Urinary bladder (tissue), 4 donors: ENCODE measurements around the gene RBM6. TPM values are rescaled to one million over a fixed set of nuclear protein-coding genes. Genes with fewer than 3 reads are reported as not detected.

ENCODE experiments used
- DNase-seq: peaks from one replicate; pipeline ENCODE4 v3.0.0-alpha.2; 2015; ENCODE audit errors: extremely low spot score
- H3K27ac ChIP-seq: one replicate; pipeline ENCODE4 v1.5.1; 2013; ENCODE audit warnings: low read depth, mild to moderate bottlenecking, moderate library complexity
- H3K36me3 ChIP-seq: one replicate; pipeline ENCODE4 v1.6.1; 2013; ENCODE audit warnings: mild to moderate bottlenecking, moderate library complexity; ENCODE audit not compliant: insufficient read depth
- H3K4me1 ChIP-seq: one replicate; pipeline ENCODE4 v1.6.1; 2013; ENCODE audit warnings: mild to moderate bottlenecking, moderate library complexity; ENCODE audit not compliant: insufficient read depth
- H3K4me3 ChIP-seq: one replicate; pipeline ENCODE4 v1.5.1; 2013; ENCODE audit warnings: low read depth, low read length
- WGBS: extraction: QIAGEN DNeasy Blood & Tissue Kit; methylation state at CpG from one replicate; pipeline ENCODE4 v1.1.7; 2013; 5-methylcytosine and 5-hydroxymethylcytosine counted together
- polyA plus RNA-seq: library from polyadenylated mRNA; stranded (reverse); fragments of 200-250 nt; gene quantifications from one replicate; pipeline ENCODE4 v1.2.3, GENCODE V29; 2013
- total RNA-seq: library from RNA; depleted of rRNA; stranded (reverse); fragments of >200 nt; gene quantifications from one replicate; pipeline ENCODE4 v1.2.3, GENCODE V29; 2014
- donor health status: healthy with polysubstance abuse.
- donor health status: healthy.

Gene RBM6
- total and polyA plus RNA-seq, 2 donors, result 66.0 to 117 TPM

- no peak for DNase-seq
- WGBS, result 22% methylated on average over 15 of the region's 15 CpGs
Observed at GRCh38 chr3:50124052-50124799, 184.3 kb downstream of the RBM6 start.

GRCh38 chr3:50124800-50125178, 184.8 kb downstream of the RBM6 start:
- H3K36me3 ChIP-seq, result peaks cover 2% of the 10 kb centered on the region

More at GRCh38 chr3:50124052-50124799, 184.3 kb downstream of the RBM6 start:
- Histone ChIP-seq H3K4me3 (no peak overlapping the region), H3K4me1 (no peaks in the 10 kb centered on the region), H3K36me3 (peaks cover 2% of the 10 kb centered on the region), H3K27ac (no peak overlapping the region)

GRCh38 chr3:50125541-50126286, 185.8 kb downstream of the RBM6 start:
- no peak for DNase-seq
- 58% methylated on average over 9 of the region's 9 CpGs for WGBS
- H3K4me3 ChIP-seq, result no peak overlapping the region
- no peaks in the 10 kb centered on the region for H3K4me1 ChIP-seq
- no peaks in the 10 kb centered on the region for H3K36me3 ChIP-seq
- no peak overlapping the region for H3K27ac ChIP-seq

More at GRCh38 chr3:50124800-50125178, 184.8 kb downstream of the RBM6 start:
- 26% methylated on average over 12 of the region's 12 CpGs for WGBS
- no peaks in the 10 kb centered on the region for H3K4me1 ChIP-seq
- no peak overlapping the region for H3K27ac ChIP-seq
- no peak for DNase-seq
- no peak overlapping the region for H3K4me3 ChIP-seq

GRCh38 chr3:50126287-50127211, 186.6 kb downstream of the RBM6 start:
- H3K4me1 ChIP-seq, result no peaks in the 10 kb centered on the region
- 54% methylated on average over 16 of the region's 16 CpGs for WGBS
- DNase-seq, result no peak
- no peak overlapping the region for H3K27ac ChIP-seq
- H3K4me3 ChIP-seq, result no peak overlapping the region
- H3K36me3 ChIP-seq, result no peaks in the 10 kb centered on the region

Other genes with a start within 250 kb of the RBM6 start
- gene AMIGO3, start 220.5 kb upstream of the RBM6 start, total RNA-seq, result not detected
- gene AMIGO3, start 220.5 kb upstream of the RBM6 start, polyA plus RNA-seq, result 1.1 TPM
- 11.3 TPM for gene GMPPB, start 216.2 kb upstream of the RBM6 start, total RNA-seq
- gene GMPPB, start 216.2 kb upstream of the RBM6 start, polyA plus RNA-seq, result 17.9 TPM
- 31.6 TPM for gene IP6K1, start 153.6 kb upstream of the RBM6 start, total RNA-seq
- 31.0 TPM for gene IP6K1, start 153.6 kb upstream of the RBM6 start, polyA plus RNA-seq
- not detected for gene CDHR4, start 140.3 kb upstream of the RBM6 start, total RNA-seq
- gene CDHR4, start 140.3 kb upstream of the RBM6 start, polyA plus RNA-seq, result 0.10 TPM
- 10.3 TPM for gene INKA1, start 136.9 kb upstream of the RBM6 start, total RNA-seq
- gene INKA1, start 136.9 kb upstream of the RBM6 start, polyA plus RNA-seq, result 6.5 TPM
- 39.6 TPM for gene UBA7, start 126.2 kb upstream of the RBM6 start, total RNA-seq
- gene UBA7, start 126.2 kb upstream of the RBM6 start, polyA plus RNA-seq, result 37.7 TPM
- 6.8 TPM for gene TRAIP, start 83.6 kb upstream of the RBM6 start, total RNA-seq
- gene TRAIP, start 83.6 kb upstream of the RBM6 start, polyA plus RNA-seq, result 2.6 TPM
- gene CAMKV, start 70.2 kb upstream of the RBM6 start, total RNA-seq, result 0.37 TPM
- gene CAMKV, start 70.2 kb upstream of the RBM6 start, polyA plus RNA-seq, result not detected
- 1.7 TPM for gene MST1R, start 36.3 kb upstream of the RBM6 start, total RNA-seq
- 6.8 TPM for gene MST1R, start 36.3 kb upstream of the RBM6 start, polyA plus RNA-seq
- gene MON1A, start 10.3 kb upstream of the RBM6 start, total RNA-seq, result 5.1 TPM
- 13.1 TPM for gene MON1A, start 10.3 kb upstream of the RBM6 start, polyA plus RNA-seq
- 325 TPM for gene RBM5, start 148.8 kb downstream of the RBM6 start, total RNA-seq
- 88.7 TPM for gene RBM5, start 148.8 kb downstream of the RBM6 start, polyA plus RNA-seq
- 10.8 TPM for gene SEMA3F, start 215.2 kb downstream of the RBM6 start, total RNA-seq
- 35.1 TPM for gene SEMA3F, start 215.2 kb downstream of the RBM6 start, polyA plus RNA-seq